B cell (primary cell): ENCODE data around the gene LDLRAD2. TPM values are rescaled to one million over a fixed set of nuclear protein-coding genes. Genes with fewer than 3 reads are reported as not detected.
A peak's percentile ranks its signal among the peaks of the same experiment; 100 is the strongest.

Experiments used
- ATAC-seq: fragments of 200-7000 bp; cut with Tn5 transposase; one replicate; pipeline ENCODE4 v1.10.0; 2021; ENCODE audit warnings: low read depth, mild to moderate bottlenecking, moderate number of reproducible peaks, moderate library complexity
- CTCF ChIA-PET: fragments of 350-600 bp; sonication (Branson Sonifier 250); formaldehyde crosslinking; loops from one replicate; lab custom pipeline; 2021; ENCODE audit warnings: antibody characterized with exemption, inconsistent platforms; lab: Charles Lee
- POLR2A ChIA-PET: fragments of 350-600 bp; sonication (Branson Sonifier 250); formaldehyde crosslinking; loops from one replicate; lab custom pipeline; 2021; ENCODE audit warnings: antibody characterized with exemption; lab: Charles Lee
- DNase-seq: peaks from one replicate; pipeline ENCODE4 v3.0.0; 2013
- H2AFZ ChIP-seq: 2 replicates; pipeline ENCODE4 v1.6.1; 2012; ENCODE audit warnings: mild to moderate bottlenecking, low read depth, low read length; ENCODE audit not compliant: insufficient read depth, poor library complexity, severe bottlenecking
- H3K27ac ChIP-seq, 2 donors: 1 replicate in 1 of 2; 2 replicates in 1 of 2; pipeline ENCODE4 v1.5.1; 2012 to 2013; ENCODE audit warnings: low read length in 2 of 2, mild to moderate bottlenecking in 2 of 2, moderate library complexity in 1 of 2
- H3K27me3 ChIP-seq, 4 experiments: fragments of 200-600 bp in 1 of 4; sonication (generic) in 1 of 4; replicated peaks in 1 of 4; 1 replicate in 2 of 4; 2 replicates in 2 of 4; pipeline versions ENCODE4 v1.6.1 to v1.7.0; 2013 to 2016; ENCODE audit warnings: low read length in 3 of 4, mild to moderate bottlenecking in 2 of 4, mixed read lengths in 1 of 4, moderate library complexity in 1 of 4; ENCODE audit not compliant: insufficient read depth in 4 of 4, control insufficient read depth in 3 of 4; ENCODE audit errors: control extremely low read depth in 1 of 4
- H3K36me3 ChIP-seq, 2 experiments: replicated peaks in 1 of 2; 1 replicate in 1 of 2; 2 replicates in 1 of 2; pipeline versions ENCODE4 v1.6.1 to v1.7.1; 2013; ENCODE audit warnings: low read length in 1 of 2; ENCODE audit not compliant: insufficient read depth in 2 of 2, control insufficient read depth in 1 of 2; ENCODE audit errors: control extremely low read depth in 1 of 2, extremely low read depth in 1 of 2
- H3K4me1 ChIP-seq, 2 donors: fragments of 200-600 bp in 1 of 2; sonication (generic) in 1 of 2; 1 replicate in 1 of 2; 2 replicates in 1 of 2; pipeline versions ENCODE4 v1.5.1 to v1.6.1; 2013 to 2017; ENCODE audit warnings: low read length in 2 of 2; ENCODE audit not compliant: control insufficient read depth in 2 of 2, insufficient read depth in 2 of 2
- H3K4me2 ChIP-seq: replicated peaks from 2 replicates; pipeline ENCODE3; 2012; ENCODE audit warnings: mild to moderate bottlenecking, low read depth, low read length; ENCODE audit not compliant: poor library complexity, severe bottlenecking
- H3K4me3 ChIP-seq, 5 experiments: fragments of 200-600 bp in 1 of 5; sonication (generic) in 1 of 5; 1 replicate in 3 of 5; 2 replicates in 2 of 5; pipeline versions ENCODE4 v1.5.1 to v1.7.0; 2011 to 2016; ENCODE audit warnings: low read length in 4 of 5, mild to moderate bottlenecking in 4 of 5, low read depth in 2 of 5, control low read depth in 1 of 5, moderate library complexity in 1 of 5; ENCODE audit not compliant: insufficient read depth in 1 of 5; ENCODE audit errors: control extremely low read depth in 1 of 5, extremely low read depth in 1 of 5
- H3K79me2 ChIP-seq: fragments of 200-600 bp; sonication (generic); one replicate; pipeline ENCODE4 v1.6.0; 2016; ENCODE audit warnings: low read length; ENCODE audit not compliant: control insufficient read depth, insufficient read depth
- H3K9ac ChIP-seq: fragments of 200-600 bp; sonication (generic); 2 replicates; pipeline ENCODE4 v1.6.1; 2017; ENCODE audit warnings: mild to moderate bottlenecking, low read length, moderate library complexity
- H3K9me3 ChIP-seq, 3 donors: one replicate each; pipeline versions ENCODE4 v1.6.1 to v1.7.1; 2013; ENCODE audit warnings: low read length in 2 of 3; ENCODE audit not compliant: control insufficient read depth in 2 of 3, insufficient read depth in 1 of 3; ENCODE audit errors: control extremely low read depth in 1 of 3
- H4K20me1 ChIP-seq: 2 replicates; pipeline ENCODE4 v1.6.0; 2012; ENCODE audit warnings: mild to moderate bottlenecking, low read length; ENCODE audit not compliant: insufficient read depth, control insufficient read depth, poor library complexity, severe bottlenecking
- H3K27ac Mint-ChIP-seq: one replicate; pipeline ENCODE4 v1.8.0; 2021; ENCODE audit warnings: mixed read lengths
- H3K27me3 Mint-ChIP-seq: one replicate; pipeline ENCODE4 v1.8.0; 2021; ENCODE audit warnings: mixed read lengths
- H3K4me1 Mint-ChIP-seq: one replicate; pipeline ENCODE4 v1.8.0; 2021; ENCODE audit warnings: mixed read lengths
- H3K4me3 Mint-ChIP-seq: one replicate; pipeline ENCODE4 v1.8.0; 2021; ENCODE audit warnings: mixed read lengths
- H3K9me3 Mint-ChIP-seq: one replicate; pipeline ENCODE4 v1.8.0; 2022; ENCODE audit warnings: mixed read lengths; ENCODE audit not compliant: insufficient read depth
- CTCF ChIP-seq: fragments of 200-600 bp; IDR thresholded peaks from one replicate; pipeline ENCODE4 v1.8.0; 2022; ENCODE audit warnings: antibody characterized with exemption, mild to moderate bottlenecking
- EZH2 ChIP-seq: IDR thresholded peaks from 2 replicates; pipeline ENCODE4 v1.6.1; 2012; ENCODE audit warnings: borderline replicate concordance, low read depth, mild to moderate bottlenecking, moderate library complexity, low read length; ENCODE audit not compliant: insufficient read depth, poor library complexity, severe bottlenecking
- WGBS: methylation state at CpG from one replicate; pipeline ENCODE4 v1.1.5; 2013; ENCODE audit warnings: missing lambda C conversion rate; ENCODE audit not compliant: insufficient coverage; 5-methylcytosine and 5-hydroxymethylcytosine counted together
- intact Hi-C: fragments of 100-400 bp; cut with micrococcal nuclease; formaldehyde crosslinking; loops from one replicate; pipeline ENCODE4 v1.10.0; 2022
- polyA plus RNA-seq: library from polyadenylated mRNA; depleted of rRNA; stranded (reverse); fragments of >200 nt; gene quantifications from 2 replicates; pipeline ENCODE4 v1.2.3, GENCODE V29; 2012
- total RNA-seq, 2 donors: library from RNA; stranded (reverse); fragments of 120-200 nt in 1 of 2; gene quantifications; 1 replicate in 1 of 2; 2 replicates in 1 of 2; pipeline versions ENCODE4 v1.2.3 to v1.2.4, GENCODE V29; 2013 to 2022

LDLRAD2 gene
- total and polyA plus RNA-seq, 2 donors (not counting 1 experiment from before 2014, with no cell fraction given): 0.47 to 3.0 TPM

DNA sequence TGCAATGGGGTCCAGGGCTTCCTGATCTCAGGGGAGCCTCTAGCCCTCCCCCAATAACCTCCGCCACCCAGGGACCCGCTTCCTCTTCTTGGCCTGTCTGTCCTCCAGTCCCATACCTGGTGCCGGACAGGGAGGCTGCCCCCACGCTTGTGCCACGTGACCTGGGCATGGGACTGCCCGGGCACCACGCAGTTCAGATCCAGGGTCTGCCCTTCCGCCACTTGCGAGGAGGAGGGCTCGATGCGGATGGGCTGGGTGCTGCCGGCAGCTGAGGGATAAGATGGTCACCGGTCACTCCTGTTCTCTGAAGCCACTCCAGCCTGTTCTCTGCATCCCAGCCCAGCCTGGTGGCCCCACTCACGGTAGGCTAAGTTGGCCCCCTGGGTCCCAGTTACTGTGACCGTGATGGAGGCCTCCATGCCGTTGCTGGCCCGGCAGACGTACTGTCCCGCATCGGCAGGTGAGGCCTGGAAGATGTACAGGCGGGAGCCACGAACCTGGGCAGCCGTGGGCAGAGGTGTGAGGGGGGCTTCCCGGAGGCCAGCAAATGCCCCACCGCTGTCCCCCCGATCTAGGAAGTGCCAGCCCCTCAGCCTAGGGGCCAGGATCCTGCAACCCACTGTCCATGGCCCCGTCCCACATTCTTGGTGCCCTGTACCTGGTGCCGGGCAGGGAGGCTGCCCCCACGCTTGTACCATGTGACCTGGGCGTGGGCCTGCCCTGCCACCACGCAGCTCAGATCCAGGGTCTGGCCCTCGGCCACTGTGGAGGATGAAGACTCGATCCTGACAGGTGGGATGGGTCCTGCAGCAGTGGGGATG lies 39.6 kb downstream of the LDLRAD2 start:
- TF ChIP-seq EZH2: no peak
- TF ChIP-seq CTCF: no peak
- CTCF ChIA-PET: no interaction called here
- peaks cover 0 to 4% (median 0%) of the 10 kb centered on the region in 3 donors for H3K9me3 ChIP-seq
- H3K4me3 Mint-ChIP-seq: peak overlapping the region; percentile 54
- H3K4me1 Mint-ChIP-seq: peaks cover 13% of the 10 kb centered on the region
- H3K27me3 ChIP-seq: no peaks in the 10 kb centered on the region
- peak overlapping the region; percentile 6 for H3K9ac ChIP-seq
- POLR2A ChIA-PET: no interaction called here
- H3K4me1 ChIP-seq: peaks cover 6 to 15% of the 10 kb centered on the region in 2 donors
- H3K27ac Mint-ChIP-seq: peak overlapping the region; percentile 82
- no peak overlapping the region for H3K27ac ChIP-seq
- intact Hi-C loops: loop anchor here (1.0 kb wide), 1 partner anchor 68 kb away; the partner anchor contains the start of gene USP48
- H2AFZ ChIP-seq: peak overlapping the region; percentile 69
- no peaks in the 10 kb centered on the region for H3K27me3 Mint-ChIP-seq
- DNase-seq: no peak
- no peak for ATAC-seq
- H3K4me3 ChIP-seq: no peak overlapping the region
- H4K20me1 ChIP-seq: no peaks in the 10 kb centered on the region
- no peaks in the 10 kb centered on the region for H3K9me3 Mint-ChIP-seq
- H3K4me2 ChIP-seq: peak overlapping the region; percentile 55
- no peaks in the 10 kb centered on the region for H3K79me2 ChIP-seq
- WGBS: 96% methylated on average over 33 of the region's 33 CpGs
- H3K36me3 ChIP-seq: peaks cover 0 to 2% of the 10 kb centered on the region in 2 experiments
